NK-92 (cell line): ENCODE measurements around the gene C6orf136.
"Not testable (repeated sequence)": the region's sequence is repeated elsewhere in the genome, so short reads cannot be mapped to it uniquely, and the experiment has no call there.

Source experiments
- DNase-seq: peaks from one replicate; lab custom pipeline; 2025; ENCODE audit not compliant: unreplicated experiment; lab: John Stamatoyannopoulos, UW

C6orf136 gene

GRCh38 chr6:30657454-30657853 lies 10.5 kb downstream of the C6orf136 start:
- no peak for DNase-seq

GRCh38 chr6:30657922-30658321 lies 11.0 kb downstream of the C6orf136 start:
- DNase-seq, result not testable (repeated sequence)

- no peak for DNase-seq
These were observed 18.2 kb downstream of the C6orf136 start for GRCh38 chr6:30664994-30665767.

- not testable (repeated sequence) for DNase-seq
These were observed 19.4 kb downstream of the C6orf136 start for GRCh38 chr6:30666300-30666699.

GRCh38 chr6:30670760-30671527 lies 24.0 kb downstream of the C6orf136 start:
- no peak for DNase-seq

GRCh38 chr6:30672445-30673253 lies 25.7 kb downstream of the C6orf136 start, which contains the start of gene DHX16:
Gene DHX16 (minus strand): TSS chr6:30673006. CDS start chr6:30672841, 165 bp downstream.
- DNase-seq, result no peak

GRCh38 chr6:30676660-30677285 lies 29.8 kb downstream of the C6orf136 start:
- no peak for DNase-seq

GRCh38 chr6:30678964-30679726 lies 32.2 kb downstream of the C6orf136 start:
- no peak for DNase-seq

- no peak for DNase-seq
These were observed 33.0 kb downstream of the C6orf136 start for GRCh38 chr6:30679765-30680535.

- no peak for DNase-seq
These were observed 34.8 kb downstream of the C6orf136 start for GRCh38 chr6:30681766-30682142.

- DNase-seq, result no peak
These were observed 35.5 kb downstream of the C6orf136 start for GRCh38 chr6:30682143-30683117.

- no peak for DNase-seq
These were observed 36.4 kb downstream of the C6orf136 start for GRCh38 chr6:30683183-30683979.

- DNase-seq, result no peak
These were observed 37.0 kb downstream of the C6orf136 start for GRCh38 chr6:30683980-30684338.

- DNase-seq, result no peak
These were observed 37.6 kb downstream of the C6orf136 start for GRCh38 chr6:30684386-30685156.

- no peak for DNase-seq
These were observed 38.5 kb downstream of the C6orf136 start for GRCh38 chr6:30685157-30686008.
